H1 (cell line): Measurements from ENCODE around the gene MAPKAP1. TPM values are rescaled to one million over a fixed set of nuclear protein-coding genes. Genes with fewer than 3 reads are reported as not detected.
A peak's percentile ranks its signal among the peaks of the same experiment; 100 is the strongest.

Experiments
- CTCF ChIA-PET: fragments of 300-600 bp; sonication (Branson Sonifier 250); formaldehyde crosslinking; loops from one replicate; lab custom pipeline; 2021; ENCODE audit not compliant: partially characterized antibody; lab: Charles Lee
- POLR2A ChIA-PET: fragments of 300-600 bp; sonication (Branson Sonifier 250); formaldehyde crosslinking; loops from one replicate; lab custom pipeline; 2021; ENCODE audit warnings: inconsistent platforms; ENCODE audit not compliant: partially characterized antibody; lab: Charles Lee
- DNase-seq, 2 experiments: peaks; one replicate each; pipeline versions ENCODE4 v3.0.0 to v3.0.0-alpha.2; 2010 to 2022; ENCODE audit warnings: low spot score in 2 of 2, low read depth in 1 of 2, mixed read lengths in 1 of 2
- FAIRE-seq: peaks from 2 replicates; lab custom pipeline; 2011; peaks lifted over from hg19 to GRCh38; lab: Jason Lieb, UNC
- H2AFZ ChIP-seq: 2 replicates; pipeline ENCODE4 v1.8.1; 2012; ENCODE audit warnings: low read length, inconsistent platforms
- H2AK5ac ChIP-seq: 2 replicates; pipeline ENCODE4 v1.6.1; 2013; ENCODE audit warnings: low read depth, low read length
- H2BK120ac ChIP-seq: replicated peaks from 2 replicates; pipeline ENCODE3; 2013; ENCODE audit warnings: low read depth, low read length, inconsistent platforms
- H2BK12ac ChIP-seq: 2 replicates; pipeline ENCODE4 v1.6.1; 2013; ENCODE audit warnings: low read depth, low read length
- H2BK15ac ChIP-seq: 2 replicates; pipeline ENCODE4 v1.6.1; 2013; ENCODE audit warnings: low read length
- H2BK20ac ChIP-seq: 2 replicates; pipeline ENCODE4 v1.6.1; 2013; ENCODE audit warnings: low read length
- H2BK5ac ChIP-seq: 2 replicates; pipeline ENCODE4 v1.6.1; 2013; ENCODE audit warnings: low read depth, low read length
- H3K14ac ChIP-seq: 2 replicates; pipeline ENCODE4 v1.6.1; 2013; ENCODE audit warnings: inconsistent platforms; ENCODE audit not compliant: insufficient read length
- H3K18ac ChIP-seq: 2 replicates; pipeline ENCODE4 v1.6.1; 2013; ENCODE audit warnings: low read length; ENCODE audit errors: extremely low read depth
- H3K23ac ChIP-seq: 2 replicates; pipeline ENCODE4 v1.6.1; 2013; ENCODE audit warnings: inconsistent platforms; ENCODE audit not compliant: insufficient read length
- H3K23me2 ChIP-seq: 2 replicates; pipeline ENCODE4 v1.6.1; 2013; ENCODE audit warnings: low read depth, low read length
- H3K27ac ChIP-seq: 2 replicates; pipeline ENCODE4 v1.6.1; 2011; ENCODE audit warnings: low read depth, low read length, inconsistent platforms
- H3K27me3 ChIP-seq, 4 experiments: replicated peaks in 1 of 4; 1 replicate in 1 of 4; 2 replicates in 3 of 4; pipeline versions ENCODE4 v1.6.1 to v1.8.1; 2011 to 2013; ENCODE audit warnings: low read length in 3 of 4, mild to moderate bottlenecking in 3 of 4, inconsistent platforms in 2 of 4, mixed read lengths in 2 of 4, moderate library complexity in 1 of 4; ENCODE audit not compliant: control insufficient read depth in 3 of 4, insufficient read depth in 3 of 4; ENCODE audit errors: extremely low read depth in 1 of 4
- H3K36me3 ChIP-seq, 4 experiments: 2 replicates each; pipeline versions ENCODE4 v1.6.1 to v1.8.1; 2011 to 2013; ENCODE audit warnings: mild to moderate bottlenecking in 4 of 4, low read length in 3 of 4, moderate library complexity in 2 of 4, control low read depth in 1 of 4, inconsistent platforms in 1 of 4; ENCODE audit not compliant: insufficient read depth in 4 of 4, control insufficient read depth in 2 of 4
- H3K4ac ChIP-seq: replicated peaks from 2 replicates; pipeline ENCODE3; 2013; ENCODE audit warnings: low read length, low read depth, mixed read lengths, inconsistent platforms; ENCODE audit not compliant: insufficient read length
- H3K4me1 ChIP-seq, 4 experiments: replicated peaks in 1 of 4; 1 replicate in 1 of 4; 2 replicates in 3 of 4; pipeline versions ENCODE4 v1.6.1 to v1.8.1; 2011 to 2013; ENCODE audit warnings: low read length in 3 of 4, inconsistent platforms in 2 of 4, mixed read lengths in 1 of 4; ENCODE audit not compliant: insufficient read depth in 4 of 4, control insufficient read depth in 3 of 4
- H3K4me2 ChIP-seq, 2 experiments: 2 replicates each; pipeline versions ENCODE4 v1.6.1 to v1.8.1; 2011 to 2013; ENCODE audit warnings: low read depth in 2 of 2, low read length in 2 of 2, control low read depth in 1 of 2, inconsistent platforms in 1 of 2, mild to moderate bottlenecking in 1 of 2; ENCODE audit not compliant: insufficient read depth in 1 of 2
- H3K4me3 ChIP-seq, 4 experiments: fragments of 200-600, 300-600 bp in 1 of 4; sonication (generic), shearing (Covaris generic), sonication (Bioruptor Twin) in 1 of 4; 2 replicates each; pipeline versions ENCODE4 v1.5.1 to v1.8.1; 2011 to 2016; ENCODE audit warnings: low read length in 4 of 4, low read depth in 3 of 4, control low read depth in 2 of 4, inconsistent platforms in 2 of 4, mild to moderate bottlenecking in 2 of 4, mixed read lengths in 1 of 4, moderate library complexity in 1 of 4; ENCODE audit not compliant: insufficient read depth in 2 of 4; ENCODE audit errors: extremely low read depth in 1 of 4
- H3K56ac ChIP-seq: replicated peaks from 2 replicates; pipeline ENCODE3; 2013; ENCODE audit warnings: low read depth, mild to moderate bottlenecking, mixed read lengths, low read length, inconsistent platforms; ENCODE audit not compliant: insufficient read length
- H3K79me1 ChIP-seq: 2 replicates; pipeline ENCODE4 v1.6.1; 2013; ENCODE audit warnings: low read depth, low read length, control low read depth
- H3K79me2 ChIP-seq, 2 experiments: 2 replicates each; pipeline versions ENCODE4 v1.6.1 to v1.8.1; 2012 to 2013; ENCODE audit warnings: low read length in 2 of 2, mild to moderate bottlenecking in 2 of 2, inconsistent platforms in 1 of 2; ENCODE audit not compliant: insufficient read depth in 2 of 2, control insufficient read depth in 1 of 2
- H3K9ac ChIP-seq, 4 experiments: replicated peaks in 1 of 4; 1 replicate in 1 of 4; 2 replicates in 3 of 4; pipeline versions ENCODE4 v1.6.1 to v1.8.1; 2011 to 2013; ENCODE audit warnings: low read depth in 3 of 4, low read length in 3 of 4, control low read depth in 2 of 4, mild to moderate bottlenecking in 2 of 4, moderate library complexity in 2 of 4, inconsistent platforms in 1 of 4; ENCODE audit errors: extremely low read depth in 1 of 4
- H3K9me3 ChIP-seq, 2 experiments: 2 replicates each; pipeline versions ENCODE4 v1.6.1 to v1.8.1; 2012 to 2013; ENCODE audit warnings: mild to moderate bottlenecking in 2 of 2, moderate library complexity in 2 of 2, control low read depth in 1 of 2, inconsistent platforms in 1 of 2, low read depth in 1 of 2, low read length in 1 of 2, mixed read lengths in 1 of 2; ENCODE audit not compliant: insufficient read depth in 2 of 2
- H4K20me1 ChIP-seq, 2 experiments: replicated peaks in 1 of 2; 2 replicates each; pipeline versions ENCODE3 to v1.8.1; 2011 to 2013; ENCODE audit warnings: inconsistent platforms in 2 of 2, low read length in 2 of 2, mild to moderate bottlenecking in 1 of 2; ENCODE audit not compliant: insufficient read depth in 2 of 2, control insufficient read depth in 1 of 2
- H4K5ac ChIP-seq: 2 replicates; pipeline ENCODE4 v1.6.1; 2013; ENCODE audit warnings: low read length, low read depth, mixed read lengths, inconsistent platforms; ENCODE audit not compliant: insufficient read length
- H4K8ac ChIP-seq: 2 replicates; pipeline ENCODE4 v1.8.0; 2013; ENCODE audit warnings: mild to moderate bottlenecking, moderate library complexity, low read length, inconsistent platforms; ENCODE audit not compliant: insufficient read depth; ENCODE audit errors: extremely low read depth
- H4K91ac ChIP-seq: replicated peaks from 2 replicates; pipeline ENCODE3; 2013; ENCODE audit warnings: low read length, mixed read lengths, inconsistent platforms; ENCODE audit not compliant: insufficient read length
- JUN ChIP-seq: IDR thresholded peaks from 2 replicates; pipeline ENCODE4 v1.6.1; 2011; ENCODE audit warnings: low read depth, mild to moderate bottlenecking, improper control_type of control experiment, low read length
- WGBS, 2 experiments: shearing (Covaris generic) in 1 of 2; methylation state at CpG; one replicate each; pipeline versions ENCODE4 v1.1.6 to v1.1.7; 2013 to 2015; ENCODE audit warnings: low lambda C conversion rate in 2 of 2, mixed read lengths in 2 of 2, inconsistent platforms in 1 of 2, low coverage in 1 of 2, missing lambda C conversion rate in 1 of 2; ENCODE audit not compliant: insufficient replicate concordance in 2 of 2, insufficient coverage in 1 of 2, insufficient read length in 1 of 2; ENCODE audit errors: extremely low coverage in 1 of 2, missing lambda C conversion rate in 1 of 2; 5-methylcytosine and 5-hydroxymethylcytosine counted together
- polyA plus RNA-seq, 7 experiments: library from polyadenylated mRNA; depleted of rRNA in 3 of 7; stranded (reverse) in 5 of 7; unstranded in 2 of 7; fragments of >200 nt in 5 of 7; fragments of 200-250 nt in 2 of 7; gene quantifications; 1 replicate in 5 of 7; 2 replicates in 1 of 7; 4 replicates in 1 of 7; pipeline versions ENCODE4 v1.2.1 to v1.2.3, GENCODE V29; 2011 to 2013; ENCODE audit warnings: missing spikeins in 2 of 7, mixed read lengths in 2 of 7
- total RNA-seq: library from RNA; stranded (reverse); fragmentation: NEBNext Ultra II Directional; extraction: Animal tissue kit (Norgen Biotek cat#: 25700); gene quantifications from 2 replicates; pipeline ENCODE4 v1.2.1, GENCODE V29; 2021

The MAPKAP1 gene
- total and polyA plus RNA-seq, 2 of the 8 experiments (the other 6 are each of a cell fraction or from before 2014, with no cell fraction given) = 79.2 to 140 TPM

DNA sequence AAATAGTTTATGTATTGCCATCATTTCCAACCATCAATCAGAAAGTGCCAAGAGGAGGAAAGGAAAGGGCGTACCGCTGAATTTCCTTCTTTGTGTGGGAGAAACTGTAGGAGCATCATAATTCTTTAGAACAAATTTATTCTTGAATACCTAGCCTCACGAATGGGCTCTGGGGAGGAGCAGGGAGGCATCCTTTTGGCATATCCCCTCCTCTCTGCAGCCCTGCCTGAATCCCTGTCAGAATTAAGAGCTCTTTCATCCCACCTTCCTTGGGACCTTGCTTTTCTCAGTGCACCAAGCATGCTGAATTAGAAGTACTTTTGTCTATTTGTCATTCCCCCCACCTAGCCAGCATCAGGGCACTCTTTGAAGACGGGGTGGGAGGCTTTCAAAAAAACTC is 189.4 kb downstream of the MAPKAP1 start:
- Histone ChIP-seq H3K4ac (no peak overlapping the region), H3K23me2 (no peaks in the 10 kb centered on the region; the same call in 1 of the 2 replicates), H2BK12ac (no peak overlapping the region), H4K91ac (no peak overlapping the region), H3K36me3 (no peaks in the 10 kb centered on the region), H4K5ac (no peak overlapping the region), H4K20me1 (no peaks in the 10 kb centered on the region), H3K4me2 (0 out of 4 replicates have a peak overlapping the region, but pooled peaks of 1 of the 2 experiments have one; percentile 1), H3K4me3 (no peak overlapping the region), H2BK15ac (no peak overlapping the region), H3K56ac (no peak overlapping the region), H3K4me1 (peaks cover 0 to 14% (median 9%) of the 10 kb centered on the region in 4 experiments; a peak in 4 of 7 replicates), H3K23ac (no peak overlapping the region), H3K18ac (no peak overlapping the region), H3K79me2 (no peaks in the 10 kb centered on the region), H3K27ac (no peak overlapping the region), H2AK5ac (no peak overlapping the region), H3K27me3 (no peaks in the 10 kb centered on the region), H2BK120ac (no peak overlapping the region), H3K9ac (no peak overlapping the region), H2AFZ (no peak overlapping the region), H3K14ac (no peak overlapping the region), H3K9me3 (no peaks in the 10 kb centered on the region), H2BK20ac (no peak overlapping the region), H2BK5ac (no peak overlapping the region), H4K8ac (no peak overlapping the region), H3K79me1 (no peaks in the 10 kb centered on the region; the same call in 1 of the 2 replicates)
- no peak for FAIRE-seq
- CTCF ChIA-PET = interaction anchor here (0.6 to 2.2 kb wide), 5 partner anchors 13 to 96 kb away, joined by 3 to 15 read pairs (median 4); no protein-coding TSS in a partner anchor
- POLR2A ChIA-PET = no interaction called here
- 68% methylated on average over 4 of the region's 4 CpGs; no CpG with 5 or more reads in 1 of the 2 experiments for WGBS, 2 experiments
- DNase-seq = peak in 1 of 2 experiments; percentile 38
- no peak for TF ChIP-seq JUN
